Psoas muscle (tissue), 8 donors: ENCODE data around the gene VAT1L. TPM values are rescaled to one million over a fixed set of nuclear protein-coding genes. Genes with fewer than 3 reads are reported as not detected.

Experiments used
- ATAC-seq, 4 donors: fragments of 200-7000 bp; cut with Tn5 transposase; one replicate each; pipeline ENCODE4 v1.9.1; 2020; ENCODE audit warnings: moderate library complexity in 3 of 4, mild to moderate bottlenecking in 2 of 4
- DNase-seq, 2 donors: peaks; one replicate each; pipeline ENCODE4 v3.0.0-alpha.2; 2020
- H3K27ac ChIP-seq: fragments of 200-600 bp; one replicate; pipeline ENCODE4 v1.8.0; 2022
- H3K27me3 ChIP-seq, 3 donors: fragments of 200-600 bp in 1 of 3; one replicate each; pipeline versions ENCODE4 v1.6.1 to v1.8.0; 2013 to 2022; ENCODE audit warnings: low read length in 2 of 3, mild to moderate bottlenecking in 2 of 3, moderate library complexity in 1 of 3; ENCODE audit not compliant: insufficient read depth in 3 of 3
- H3K36me3 ChIP-seq, 2 donors: fragments of 200-600 bp in 1 of 2; one replicate each; pipeline versions ENCODE4 v1.6.1 to v1.8.0; 2013 to 2022; ENCODE audit warnings: low read depth in 1 of 2, mild to moderate bottlenecking in 1 of 2, moderate library complexity in 1 of 2; ENCODE audit not compliant: insufficient read depth in 1 of 2
- H3K4me1 ChIP-seq: fragments of 200-600 bp; one replicate; pipeline ENCODE4 v1.8.0; 2022
- H3K4me3 ChIP-seq: fragments of 200-600 bp; one replicate; pipeline ENCODE4 v1.8.0; 2022; ENCODE audit warnings: mild to moderate bottlenecking
- H3K9me3 ChIP-seq: fragments of 200-600 bp; one replicate; pipeline ENCODE4 v1.8.0; 2022
- WGBS, 3 donors: extraction: QIAGEN DNeasy Blood & Tissue Kit; methylation state at CpG; one replicate each; pipeline versions ENCODE4 v1.1.6 to v1.1.7; 2013; 5-methylcytosine and 5-hydroxymethylcytosine counted together
- intact Hi-C, 2 donors: fragments of 100-400 bp; cut with DNase I; formaldehyde crosslinking; loops; one replicate each; pipeline versions ENCODE4 v1.11.0 to v1.14.2; 2022
- polyA plus RNA-seq, 3 donors: library from polyadenylated mRNA; stranded (reverse); fragments of 200-250 nt; gene quantifications; one replicate each; pipeline ENCODE4 v1.2.3, GENCODE V29; 2013
- total RNA-seq, 4 donors: library from RNA; stranded (reverse); fragmentation: NEBNext Ultra II Directional in 2 of 4; extraction: Animal tissue kit (Norgen Biotek cat#: 25700) in 2 of 4; gene quantifications; one replicate each; pipeline versions ENCODE4 v1.2.1 to v1.2.4, GENCODE V29; 2021 to 2023
- TF ChIP-seq, protein P1 (sequence below): fragments of 200-600 bp; IDR thresholded peaks from one replicate; pipeline ENCODE4 v1.8.0; 2022; ENCODE audit warnings: antibody characterized with exemption
- donor health status: healthy with polysubstance abuse.
- donor health status: DM: no; HTN: no; CAD: no; lungs with moderate emphysema.
- donor health status: Bipolar disorder and iron deficiency.
- donor health status: healthy.
- donor health status: DM: yes; HTN: yes; CAD: no.
- donor health status: DM: no; HTN: no; CAD: no.
- donor health status: DM: no; HTN: no; CAD: no.
- donor health status: DM: yes; HTN: yes; CAD: no.

Gene VAT1L
- total and polyA plus RNA-seq, 7 donors = 0.03 to 0.20 (median 0.09) TPM; not detected in 3

DNA sequence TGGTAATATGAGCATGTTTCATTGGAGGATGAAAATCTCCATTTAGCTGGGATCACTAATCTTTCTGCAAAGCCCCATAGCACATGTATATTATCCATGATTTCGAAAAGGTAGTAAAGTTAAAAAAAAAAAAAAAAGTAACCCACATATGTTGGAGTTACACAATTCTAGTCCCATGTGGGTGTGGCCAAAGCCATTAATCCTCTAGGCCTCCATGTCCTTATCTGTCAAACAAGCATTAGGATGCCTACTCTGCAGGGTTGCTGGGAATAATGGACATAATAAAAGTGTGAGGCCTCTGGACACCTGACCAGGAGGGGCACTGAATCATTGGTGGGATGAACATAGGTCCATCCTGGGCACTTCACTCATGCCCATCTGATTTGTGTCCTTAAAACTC lies 29.2 kb upstream of the VAT1L start:
- H3K27ac ChIP-seq = no peak overlapping the region
- TF ChIP-seq, protein P1, sequence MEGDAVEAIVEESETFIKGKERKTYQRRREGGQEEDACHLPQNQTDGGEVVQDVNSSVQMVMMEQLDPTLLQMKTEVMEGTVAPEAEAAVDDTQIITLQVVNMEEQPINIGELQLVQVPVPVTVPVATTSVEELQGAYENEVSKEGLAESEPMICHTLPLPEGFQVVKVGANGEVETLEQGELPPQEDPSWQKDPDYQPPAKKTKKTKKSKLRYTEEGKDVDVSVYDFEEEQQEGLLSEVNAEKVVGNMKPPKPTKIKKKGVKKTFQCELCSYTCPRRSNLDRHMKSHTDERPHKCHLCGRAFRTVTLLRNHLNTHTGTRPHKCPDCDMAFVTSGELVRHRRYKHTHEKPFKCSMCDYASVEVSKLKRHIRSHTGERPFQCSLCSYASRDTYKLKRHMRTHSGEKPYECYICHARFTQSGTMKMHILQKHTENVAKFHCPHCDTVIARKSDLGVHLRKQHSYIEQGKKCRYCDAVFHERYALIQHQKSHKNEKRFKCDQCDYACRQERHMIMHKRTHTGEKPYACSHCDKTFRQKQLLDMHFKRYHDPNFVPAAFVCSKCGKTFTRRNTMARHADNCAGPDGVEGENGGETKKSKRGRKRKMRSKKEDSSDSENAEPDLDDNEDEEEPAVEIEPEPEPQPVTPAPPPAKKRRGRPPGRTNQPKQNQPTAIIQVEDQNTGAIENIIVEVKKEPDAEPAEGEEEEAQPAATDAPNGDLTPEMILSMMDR = no peak
- no peaks in the 10 kb centered on the region for H3K9me3 ChIP-seq
- 52 to 74% (median 67%) methylated on average over 1 of the region's 1 CpG for WGBS, 3 donors
- ATAC-seq (no peak), DNase-seq (no peak)
- intact Hi-C loops = no loop called here
- no peaks in the 10 kb centered on the region for H3K36me3 ChIP-seq
- no peak overlapping the region for H3K4me3 ChIP-seq
- H3K4me1 ChIP-seq = no peaks in the 10 kb centered on the region
- H3K27me3 ChIP-seq = no peaks in the 10 kb centered on the region

DNA sequence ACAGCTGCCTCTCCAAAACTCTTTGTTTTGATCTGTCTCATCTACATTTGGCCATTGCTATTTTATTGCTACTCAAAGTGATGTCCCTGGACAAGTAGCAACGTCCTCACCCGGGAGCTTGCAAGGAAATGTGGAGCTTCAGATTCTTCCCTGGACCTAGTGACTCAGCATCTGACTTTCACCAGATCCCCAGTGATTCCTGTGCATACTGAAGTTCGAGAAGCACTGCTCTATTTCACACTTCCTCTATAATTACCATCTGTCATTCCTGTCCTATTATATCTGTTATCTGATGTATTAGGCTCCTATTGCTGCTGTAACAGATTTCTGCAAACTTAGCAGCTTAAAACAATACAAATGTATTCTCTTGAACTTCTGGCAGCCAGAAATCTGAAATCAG lies 28.5 kb upstream of the VAT1L start:
- no peak for DNase-seq
- intact Hi-C loops = no loop called here
- Histone ChIP-seq H3K36me3 (no peaks in the 10 kb centered on the region), H3K27me3 (no peaks in the 10 kb centered on the region), H3K4me3 (no peak overlapping the region), H3K27ac (no peak overlapping the region), H3K9me3 (no peaks in the 10 kb centered on the region), H3K4me1 (no peaks in the 10 kb centered on the region)
- 49 to 53% (median 52%) methylated on average over 3 of the region's 3 CpGs for WGBS, 3 donors
- TF ChIP-seq, protein P1 = no peak
- ATAC-seq = no peak

DNA sequence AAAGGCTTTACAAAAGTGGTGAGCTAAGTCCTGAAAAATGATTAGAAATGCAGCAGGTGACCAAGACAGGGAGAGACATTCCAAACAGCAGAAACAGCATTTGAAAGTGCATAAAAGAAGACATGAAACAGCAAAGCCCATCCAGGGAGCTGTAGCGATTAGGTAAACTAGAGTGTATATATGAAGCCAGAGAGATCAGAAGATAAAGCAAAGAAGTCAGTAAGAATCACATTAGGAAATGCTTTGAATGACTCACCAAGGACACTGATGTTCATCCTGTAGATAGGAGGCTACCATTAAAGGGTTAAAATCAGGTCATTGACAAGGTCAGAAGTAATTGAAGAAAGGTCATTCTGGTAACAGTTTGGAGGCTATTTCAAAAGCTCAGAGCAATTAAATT lies 27.6 kb upstream of the VAT1L start:
- no peaks in the 10 kb centered on the region for H3K36me3 ChIP-seq
- intact Hi-C loops = no loop called here
- no peaks in the 10 kb centered on the region for H3K4me1 ChIP-seq
- WGBS, 3 donors = 77 to 83% (median 80%) methylated on average over 1 of the region's 1 CpG
- DNase-seq = no peak
- ATAC-seq = no peak
- no peaks in the 10 kb centered on the region for H3K27me3 ChIP-seq
- H3K27ac ChIP-seq = no peak overlapping the region
- H3K4me3 ChIP-seq = no peak overlapping the region
- no peaks in the 10 kb centered on the region for H3K9me3 ChIP-seq
- TF ChIP-seq, protein P1 = no peak

DNA sequence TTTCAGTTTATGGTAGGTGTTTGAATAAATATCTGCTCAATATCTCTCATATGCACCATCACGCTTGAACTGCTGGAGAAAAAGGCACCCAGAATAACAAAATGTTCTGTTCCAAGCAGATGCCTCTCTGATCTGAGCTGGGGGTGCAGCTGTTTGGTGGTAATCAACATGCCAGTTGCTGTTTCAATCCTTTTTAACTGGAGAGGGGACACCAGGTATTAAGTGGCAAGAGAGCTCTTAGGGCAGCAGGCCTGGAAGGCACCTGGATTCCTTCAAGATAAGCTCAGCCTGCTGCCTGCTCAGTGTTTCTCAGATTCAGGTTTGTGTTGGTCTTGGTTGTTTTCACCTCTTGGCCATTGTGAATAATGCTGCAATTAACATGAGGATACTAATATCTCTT lies 27.2 kb upstream of the VAT1L start:
- H3K36me3 ChIP-seq = no peaks in the 10 kb centered on the region
- ATAC-seq (no peak), DNase-seq (no peak)
- intact Hi-C loops = no loop called here
- no peaks in the 10 kb centered on the region for H3K27me3 ChIP-seq
- 54 to 57% (median 56%) methylated on average over 1 of the region's 1 CpG for WGBS, 3 donors
- no peaks in the 10 kb centered on the region for H3K4me1 ChIP-seq
- H3K4me3 ChIP-seq = no peak overlapping the region
- TF ChIP-seq, protein P1 = no peak
- no peak overlapping the region for H3K27ac ChIP-seq
- no peaks in the 10 kb centered on the region for H3K9me3 ChIP-seq

DNA sequence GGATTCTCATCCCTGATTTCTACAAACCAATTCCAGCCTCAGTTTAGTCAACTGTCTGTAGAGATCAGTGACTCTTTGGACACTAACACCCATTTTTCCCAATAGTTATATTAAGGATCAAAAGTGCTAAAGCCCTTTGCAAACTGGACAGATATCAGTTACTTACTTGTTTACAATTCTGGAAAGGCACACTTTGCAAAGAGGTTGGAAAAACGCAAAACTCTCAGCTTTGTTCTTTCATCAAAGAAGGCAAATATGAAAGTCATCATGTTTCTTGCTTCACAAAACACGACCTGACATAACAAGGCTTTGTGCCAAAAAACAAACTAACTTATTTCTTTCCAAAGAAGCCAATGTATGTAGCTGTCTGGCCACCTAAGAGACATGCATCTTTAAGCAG lies 26.1 kb upstream of the VAT1L start:
- Histone ChIP-seq H3K9me3 (no peaks in the 10 kb centered on the region), H3K27ac (no peak overlapping the region), H3K4me3 (no peak overlapping the region), H3K27me3 (no peaks in the 10 kb centered on the region), H3K4me1 (no peaks in the 10 kb centered on the region), H3K36me3 (no peaks in the 10 kb centered on the region)
- intact Hi-C loops = no loop called here
- DNase-seq (no peak), ATAC-seq (no peak)
- 39 to 48% (median 46%) methylated on average over 2 of the region's 2 CpGs for WGBS, 3 donors
- TF ChIP-seq, protein P1 = no peak
